Spleen (tissue), 7 donors: ENCODE results near the gene CEP170B.

Source experiments
- POLR2A ChIP-seq, 3 donors: fragments of 450-650 bp; IDR thresholded peaks; one replicate each; pipeline ENCODE4 v1.5.1; 2017; ENCODE audit warnings: antibody characterized with exemption in 3 of 3, mild to moderate bottlenecking in 1 of 3
- POLR2AphosphoS5 ChIP-seq, 3 donors: sonication (generic); formaldehyde crosslinking; IDR thresholded peaks; one replicate each; pipeline ENCODE4 v1.5.1; 2017; ENCODE audit warnings: antibody characterized with exemption in 3 of 3
- TF ChIP-seq, protein P1 (sequence below), 11 experiments: fragments of 200-600 bp in 7 of 11; fragments of 450-650 bp in 4 of 11; sonication (generic) in 4 of 11; IDR thresholded peaks in 8 of 11; conservative IDR thresholded peaks in 3 of 11; 1 replicate in 7 of 11; 2 replicates in 4 of 11; pipeline versions ENCODE4 v1.4.0 to v1.8.0; 2016 to 2021; ENCODE audit warnings: antibody characterized with exemption in 11 of 11, inconsistent platforms in 4 of 11, mild to moderate bottlenecking in 1 of 11
- donor health status: DM: no; HTN: no; CAD: no; lungs with moderate emphysema.
- donor health status: DM: no; HTN: no; CAD: no.
- donor health status: DM: no; HTN: no; CAD: no.

GRCh38 chr14:104882991-104883660 is 18.1 kb downstream of the CEP170B start:
- TF ChIP-seq, protein P1, sequence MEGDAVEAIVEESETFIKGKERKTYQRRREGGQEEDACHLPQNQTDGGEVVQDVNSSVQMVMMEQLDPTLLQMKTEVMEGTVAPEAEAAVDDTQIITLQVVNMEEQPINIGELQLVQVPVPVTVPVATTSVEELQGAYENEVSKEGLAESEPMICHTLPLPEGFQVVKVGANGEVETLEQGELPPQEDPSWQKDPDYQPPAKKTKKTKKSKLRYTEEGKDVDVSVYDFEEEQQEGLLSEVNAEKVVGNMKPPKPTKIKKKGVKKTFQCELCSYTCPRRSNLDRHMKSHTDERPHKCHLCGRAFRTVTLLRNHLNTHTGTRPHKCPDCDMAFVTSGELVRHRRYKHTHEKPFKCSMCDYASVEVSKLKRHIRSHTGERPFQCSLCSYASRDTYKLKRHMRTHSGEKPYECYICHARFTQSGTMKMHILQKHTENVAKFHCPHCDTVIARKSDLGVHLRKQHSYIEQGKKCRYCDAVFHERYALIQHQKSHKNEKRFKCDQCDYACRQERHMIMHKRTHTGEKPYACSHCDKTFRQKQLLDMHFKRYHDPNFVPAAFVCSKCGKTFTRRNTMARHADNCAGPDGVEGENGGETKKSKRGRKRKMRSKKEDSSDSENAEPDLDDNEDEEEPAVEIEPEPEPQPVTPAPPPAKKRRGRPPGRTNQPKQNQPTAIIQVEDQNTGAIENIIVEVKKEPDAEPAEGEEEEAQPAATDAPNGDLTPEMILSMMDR (IDR thresholded peaks at IDR 0.05 in 8 of 11, conservative IDR thresholded peaks at IDR 0.05 in 3 of 11) = no peak
- no peak for TF ChIP-seq POLR2AphosphoS5 (IDR thresholded peaks at IDR 0.05)
- no peak for TF ChIP-seq POLR2A (IDR thresholded peaks at IDR 0.05)
